ENCODE results near the gene COX8C. TPM values are rescaled to one million over a fixed set of nuclear protein-coding genes. Genes with fewer than 3 reads are reported as not detected.
A peak's percentile ranks its signal among the peaks of the same experiment; 100 is the strongest.

COX8C gene
- not detected for polyA plus RNA-seq (2013, experiment 1 of 2; ENCODE audit: insufficient read length)
- 0.17 TPM for polyA plus RNA-seq (2013, experiment 2 of 2; ENCODE audit: insufficient read length)

GRCh38 chr14:93346926-93347721, at the start of gene COX8C:
COX8C (plus strand) TSS chr14:93347182; CDS start chr14:93347269, 87 bp downstream.
- no peak for DNase-seq

DNA sequence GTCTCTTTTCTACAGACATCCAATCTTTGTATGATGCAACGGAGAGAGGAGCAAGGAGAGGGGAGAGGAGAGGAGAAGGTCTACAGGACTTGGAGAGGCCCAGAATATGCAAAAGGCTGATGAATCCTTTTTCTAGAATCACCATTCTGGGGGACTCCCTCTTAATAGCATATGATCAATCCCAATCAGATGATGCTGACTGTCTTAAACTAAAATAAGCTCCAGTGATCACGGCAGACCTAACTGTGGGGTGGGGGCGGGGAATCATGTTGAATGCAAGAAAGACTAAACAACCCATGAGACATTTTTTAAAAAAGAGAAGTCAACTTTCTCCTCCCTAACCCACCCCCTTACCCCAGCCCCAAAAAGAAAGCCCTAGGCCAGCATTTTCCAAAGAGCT, 47.6 kb upstream of the COX8C start:
- no peak for DNase-seq

DNA sequence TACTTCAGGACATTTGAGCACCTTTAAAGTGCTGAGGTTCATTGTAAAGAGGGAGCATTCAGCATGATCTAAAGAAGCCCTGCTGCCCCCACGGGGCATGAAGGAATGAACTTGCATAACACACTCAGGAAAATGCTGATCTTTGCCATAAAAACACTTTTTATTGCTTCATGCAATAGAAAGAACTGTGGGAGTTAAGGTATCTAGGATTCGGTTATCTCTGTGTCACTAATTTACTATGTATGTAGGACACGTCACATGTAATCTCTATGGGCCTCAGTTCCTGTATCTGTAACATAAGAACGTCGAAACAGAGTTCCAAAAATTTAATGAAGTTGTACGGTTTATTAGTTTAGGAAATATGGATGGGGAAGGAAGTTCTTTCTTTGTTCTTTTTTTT, 47.1 kb upstream of the COX8C start:
- no peak for DNase-seq

- DNase-seq = peak; percentile 40
Measured at GRCh38 chr14:93301821-93302447, 45.0 kb upstream of the COX8C start.

GRCh38 chr14:93302688-93303581, 44.0 kb upstream of the COX8C start:
- no peak for DNase-seq

- no peak for DNase-seq
Measured at GRCh38 chr14:93303659-93304058, 43.3 kb upstream of the COX8C start.

DNA sequence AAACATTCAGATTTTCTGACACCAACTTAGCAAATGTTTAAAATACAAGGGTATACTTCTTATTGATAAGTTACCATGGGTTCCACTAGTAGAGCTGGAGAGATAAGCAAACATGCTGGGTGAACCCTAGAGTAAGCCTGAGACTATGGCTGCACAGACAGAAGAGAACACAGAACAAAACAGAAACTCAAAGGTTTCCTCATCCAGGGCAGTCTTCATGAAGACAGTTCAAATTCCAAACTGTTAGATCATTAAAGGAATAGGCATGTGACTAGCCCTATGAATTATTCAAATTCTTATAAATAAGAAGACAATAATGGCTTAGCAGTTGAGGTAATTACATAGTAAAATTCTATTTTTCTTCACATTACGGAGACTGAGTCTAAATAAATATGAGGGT, 42.2 kb upstream of the COX8C start:
- peak; percentile 44 for DNase-seq

DNA sequence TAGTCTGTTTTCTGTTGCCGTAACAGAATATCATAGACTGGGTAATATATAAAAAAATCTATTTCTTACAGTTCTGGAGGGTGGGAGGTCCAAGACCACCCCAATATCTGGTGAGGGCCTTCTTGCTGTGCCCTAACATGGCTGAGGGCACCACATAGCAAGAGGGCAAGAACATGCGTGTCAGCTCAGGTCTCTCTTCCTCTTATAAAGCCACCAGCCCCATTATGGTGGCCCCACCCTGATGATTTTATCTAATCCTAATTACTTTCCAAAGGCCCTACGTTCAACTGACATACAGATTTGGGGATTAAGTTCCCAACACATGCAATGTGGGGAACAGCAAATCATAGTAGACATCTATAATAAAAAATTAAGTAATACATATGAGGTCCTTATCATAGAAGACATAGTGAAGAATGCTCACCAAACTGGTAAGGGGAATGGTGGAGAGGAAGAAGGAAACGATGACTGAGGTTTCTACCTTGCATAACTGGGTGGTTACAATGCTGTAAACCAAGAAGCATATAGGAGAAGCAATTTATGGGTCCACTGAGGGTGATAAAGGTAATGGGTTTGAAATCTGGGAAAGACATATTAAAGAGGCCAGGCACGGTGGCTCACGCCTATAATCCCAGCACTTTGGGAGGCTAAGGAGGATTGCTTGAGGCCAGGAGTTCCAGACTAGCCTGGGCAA, 41.1 kb upstream of the COX8C start:
- no peak for DNase-seq

DNA sequence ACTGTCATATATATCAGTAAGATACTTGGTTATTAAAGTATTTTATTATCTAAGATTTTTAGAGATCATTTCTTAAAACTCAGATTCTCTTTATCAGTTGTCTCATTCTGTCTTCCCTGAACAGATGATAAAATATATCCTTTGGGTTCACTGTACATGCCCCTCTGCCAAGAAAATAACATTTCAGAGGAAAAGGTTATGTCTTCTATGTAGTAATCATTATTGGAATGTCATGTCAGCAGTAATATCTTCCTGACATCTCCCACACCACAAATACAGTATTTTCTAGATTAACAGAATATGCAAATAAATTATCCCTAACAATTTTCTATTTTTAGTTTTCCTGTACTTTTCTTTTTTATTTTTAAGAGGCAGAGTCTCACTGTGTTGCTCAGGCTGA, 40.2 kb upstream of the COX8C start:
- DNase-seq = no peak

GRCh38 chr14:93308686-93309345, 38.2 kb upstream of the COX8C start:
- no peak for DNase-seq

DNA sequence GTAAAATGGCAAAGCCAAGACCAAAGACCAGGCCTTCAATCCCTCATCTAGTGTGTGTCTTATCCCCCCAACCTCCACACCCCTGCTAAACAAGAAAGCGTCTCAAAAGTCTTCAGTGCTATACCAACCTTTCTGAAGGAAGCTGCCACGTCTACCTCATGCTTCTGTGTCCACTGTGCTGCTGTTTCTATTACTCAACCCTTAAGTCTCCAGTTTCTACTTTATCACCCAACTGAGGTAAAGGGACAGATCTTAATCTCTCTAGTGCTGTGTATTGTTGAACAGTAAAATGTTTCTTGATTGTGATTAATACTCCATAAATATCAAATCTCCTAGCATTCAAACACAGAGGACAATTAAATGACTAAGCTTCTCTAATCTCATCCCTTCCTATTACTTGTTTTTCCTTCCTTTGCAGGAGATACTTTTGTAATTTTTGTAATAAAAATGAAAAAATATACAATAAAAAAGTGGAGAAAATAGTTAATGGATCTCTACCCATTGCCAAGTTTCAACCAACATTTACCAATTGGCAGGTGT, 37.5 kb upstream of the COX8C start:
- DNase-seq = no peak

DNA sequence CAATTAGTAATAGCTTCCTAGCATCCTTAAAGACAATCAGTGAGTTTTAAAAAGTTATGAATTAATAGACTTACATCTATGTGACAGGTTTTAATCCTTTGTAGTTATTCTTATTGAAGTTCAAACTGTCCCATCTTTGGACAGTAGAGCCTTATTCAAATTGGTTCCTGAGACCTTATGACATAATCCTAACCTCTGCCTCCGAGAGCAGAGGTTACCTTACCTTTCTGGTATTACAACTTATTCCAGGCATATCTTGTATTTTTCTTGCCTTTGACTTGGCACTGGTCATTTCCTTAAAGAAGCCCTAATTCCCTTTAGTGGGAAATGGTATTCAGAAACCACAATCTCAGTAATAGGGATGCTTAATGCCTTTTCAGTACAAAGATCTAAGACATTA, 35.9 kb upstream of the COX8C start:
- no peak for DNase-seq

DNA sequence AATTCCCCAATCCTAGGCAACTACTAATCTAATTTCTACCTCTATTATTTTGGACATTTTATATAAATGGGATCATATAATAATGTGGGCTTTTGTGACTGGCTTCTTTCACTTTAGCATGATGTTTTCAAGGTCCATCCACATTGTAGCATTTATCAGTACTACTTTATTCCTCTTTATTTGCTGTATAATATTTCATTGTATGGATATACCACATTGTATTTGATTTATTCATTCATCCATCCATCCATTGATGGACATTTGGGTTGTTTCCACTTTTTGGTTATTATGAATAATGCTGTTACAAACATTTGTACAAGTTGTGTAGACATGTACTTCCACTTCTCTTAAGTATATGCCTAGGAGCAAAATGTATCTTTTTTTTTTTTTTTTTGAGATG, 31.4 kb upstream of the COX8C start:
- no peak for DNase-seq

GRCh38 chr14:93316716-93317115, 30.3 kb upstream of the COX8C start:
- no peak for DNase-seq

GRCh38 chr14:93317210-93317874, 29.6 kb upstream of the COX8C start:
- no peak for DNase-seq

GRCh38 chr14:93317875-93318807, 28.8 kb upstream of the COX8C start:
- no peak for DNase-seq

DNA sequence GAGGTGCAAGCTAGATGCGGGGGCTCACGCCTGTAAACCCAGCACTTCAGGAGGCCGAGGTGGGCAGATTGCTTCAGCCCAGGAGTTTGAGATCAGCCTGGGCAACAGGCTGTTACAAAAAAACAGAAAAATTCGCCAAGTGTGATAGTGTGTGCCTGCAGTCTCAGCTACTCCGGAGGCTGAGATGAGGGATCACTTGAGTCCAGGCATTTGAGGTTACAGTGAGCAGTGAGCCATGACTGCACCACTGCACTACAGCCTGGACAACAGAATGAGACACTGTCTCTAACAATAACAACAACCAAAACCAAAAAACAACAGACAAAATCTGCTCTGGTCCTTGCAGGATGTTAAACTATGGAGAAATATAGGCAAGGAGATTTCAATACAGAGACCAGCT, 28.1 kb upstream of the COX8C start:
- no peak for DNase-seq

- DNase-seq = no peak
Measured at GRCh38 chr14:93319494-93319893, 27.5 kb upstream of the COX8C start.

DNA sequence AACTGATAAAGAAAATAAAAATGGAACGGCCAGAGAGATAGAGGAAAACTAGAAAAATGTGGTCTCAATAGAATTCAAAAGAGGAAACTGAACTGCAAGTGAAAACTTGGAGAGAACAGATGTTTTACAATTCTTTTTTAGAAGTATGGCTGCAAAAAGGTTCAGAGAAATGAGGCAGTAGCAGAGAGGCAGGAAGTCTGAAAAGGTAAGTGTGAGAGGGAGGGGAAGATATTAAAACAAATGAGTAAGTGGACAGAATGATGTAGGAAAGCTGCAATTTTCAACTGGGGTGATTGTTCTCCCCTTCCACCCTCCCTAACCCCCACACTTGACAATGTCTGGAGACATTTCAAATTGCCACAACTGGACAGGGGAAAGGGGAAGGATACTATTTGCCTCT, 27.0 kb upstream of the COX8C start:
- no peak for DNase-seq

DNA sequence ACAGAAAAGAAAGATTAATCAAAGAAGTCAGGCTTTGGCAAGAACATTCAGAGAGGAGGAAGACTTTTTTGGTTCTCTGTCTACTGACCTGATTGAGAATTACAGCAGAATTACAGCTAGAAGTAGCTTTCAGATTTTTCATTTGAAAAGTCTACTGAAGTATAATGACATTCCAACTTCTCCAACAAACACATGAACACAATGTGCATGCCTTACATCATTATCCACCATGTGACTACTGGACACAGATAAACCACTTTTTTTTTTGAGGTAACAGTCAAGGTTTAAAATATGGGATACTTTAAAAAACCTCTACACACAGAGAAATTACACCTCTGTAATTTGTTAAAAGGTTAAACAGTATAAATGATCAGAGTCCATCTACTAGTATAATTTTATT, 26.5 kb upstream of the COX8C start:
- no peak for DNase-seq
